GM18505 (cell line): ENCODE data around the gene RNF125.
"Not testable (repeated sequence)": the region's sequence is repeated elsewhere in the genome, so short reads cannot be mapped to it uniquely, and the experiment has no call there.

Experiments
- ATAC-seq: cut with Tn5 transposase; IDR thresholded peaks from one replicate; pipeline ENCODE4 v1.9.1; 2021; ENCODE audit not compliant: unreplicated experiment
- POLR2A ChIP-seq: IDR thresholded peaks from 4 replicates; pipeline ENCODE4 v1.6.1; 2011; ENCODE audit warnings: borderline replicate concordance; ENCODE audit not compliant: insufficient read depth, insufficient read length; ENCODE audit errors: extremely low read depth

Gene RNF125

DNA sequence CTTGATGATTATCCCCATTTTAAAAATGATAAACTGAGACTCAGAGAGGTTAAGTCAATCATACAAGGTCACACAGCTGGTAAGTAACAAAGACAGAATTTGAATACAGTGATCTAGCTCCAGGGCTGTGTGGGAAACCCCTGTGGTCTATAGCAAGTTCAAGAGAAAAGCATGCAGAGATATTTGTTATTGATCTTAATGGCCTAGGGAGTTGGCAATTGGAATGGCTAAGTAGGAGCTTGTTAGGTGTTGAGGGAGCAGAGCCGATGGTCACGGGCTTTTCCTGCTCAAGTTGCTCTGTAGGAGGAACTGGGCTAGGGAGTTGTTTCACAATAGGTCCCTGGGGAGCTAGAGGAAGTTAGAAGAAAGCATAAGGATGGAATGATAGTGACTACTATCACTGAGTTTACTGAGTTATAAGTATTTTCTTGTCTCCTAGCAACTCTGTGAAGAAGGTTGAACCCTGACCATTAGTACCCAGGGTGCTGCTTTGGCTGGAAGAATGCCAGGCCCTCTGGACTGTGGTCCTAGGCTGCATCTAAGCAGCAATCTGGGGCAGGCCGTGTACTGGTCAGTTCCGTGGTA lies 30.0 kb downstream of the RNF125 start:
- ATAC-seq, result no peak
- TF ChIP-seq POLR2A, result no peak

DNA sequence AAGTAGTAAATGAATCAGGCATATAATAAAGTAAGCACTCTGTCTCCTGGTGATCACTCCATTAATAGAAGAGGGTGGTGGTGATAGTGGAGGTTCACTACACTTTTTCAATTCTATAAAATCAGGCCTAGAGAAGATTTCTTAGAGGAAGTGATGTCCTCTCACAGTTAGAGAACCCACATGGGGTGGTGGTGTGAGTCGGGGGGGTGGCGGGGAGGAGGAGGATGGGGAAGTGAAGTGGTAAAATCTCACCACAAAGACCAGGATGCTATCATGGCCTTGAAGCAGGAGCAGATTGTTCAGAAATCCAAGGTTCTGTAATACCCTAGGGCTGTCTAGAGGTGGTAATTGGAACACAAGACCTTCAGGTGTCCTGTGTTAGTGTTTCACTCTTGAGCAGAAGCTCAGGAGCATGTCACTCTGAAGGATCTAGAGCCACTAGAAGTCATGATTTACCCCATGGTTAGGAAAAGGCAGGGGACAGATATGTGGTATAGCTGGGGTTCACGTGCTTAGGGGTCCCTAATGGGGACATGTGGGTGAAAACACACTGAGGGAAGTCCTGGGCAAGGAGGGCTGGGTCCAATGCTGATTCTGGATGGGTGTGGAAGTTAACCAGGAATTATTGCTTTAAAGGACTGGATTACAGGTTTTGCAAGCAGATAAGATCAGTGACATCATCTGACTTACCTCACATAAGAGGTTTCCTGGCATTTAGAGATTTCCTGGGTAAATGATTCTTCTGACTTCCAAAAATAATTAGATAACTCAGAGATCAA lies 31.0 kb downstream of the RNF125 start:
- no peak for TF ChIP-seq POLR2A
- no peak for ATAC-seq

- no peak for ATAC-seq
- no peak for TF ChIP-seq POLR2A
Measured at GRCh38 chr18:32056613-32057358, 38.2 kb downstream of the RNF125 start.

- no peak for ATAC-seq
- TF ChIP-seq POLR2A, result no peak
Measured at GRCh38 chr18:32057624-32058165, 39.1 kb downstream of the RNF125 start.

GRCh38 chr18:32060026-32060425 lies 41.4 kb downstream of the RNF125 start:
- TF ChIP-seq POLR2A, result no peak
- ATAC-seq, result no peak

DNA sequence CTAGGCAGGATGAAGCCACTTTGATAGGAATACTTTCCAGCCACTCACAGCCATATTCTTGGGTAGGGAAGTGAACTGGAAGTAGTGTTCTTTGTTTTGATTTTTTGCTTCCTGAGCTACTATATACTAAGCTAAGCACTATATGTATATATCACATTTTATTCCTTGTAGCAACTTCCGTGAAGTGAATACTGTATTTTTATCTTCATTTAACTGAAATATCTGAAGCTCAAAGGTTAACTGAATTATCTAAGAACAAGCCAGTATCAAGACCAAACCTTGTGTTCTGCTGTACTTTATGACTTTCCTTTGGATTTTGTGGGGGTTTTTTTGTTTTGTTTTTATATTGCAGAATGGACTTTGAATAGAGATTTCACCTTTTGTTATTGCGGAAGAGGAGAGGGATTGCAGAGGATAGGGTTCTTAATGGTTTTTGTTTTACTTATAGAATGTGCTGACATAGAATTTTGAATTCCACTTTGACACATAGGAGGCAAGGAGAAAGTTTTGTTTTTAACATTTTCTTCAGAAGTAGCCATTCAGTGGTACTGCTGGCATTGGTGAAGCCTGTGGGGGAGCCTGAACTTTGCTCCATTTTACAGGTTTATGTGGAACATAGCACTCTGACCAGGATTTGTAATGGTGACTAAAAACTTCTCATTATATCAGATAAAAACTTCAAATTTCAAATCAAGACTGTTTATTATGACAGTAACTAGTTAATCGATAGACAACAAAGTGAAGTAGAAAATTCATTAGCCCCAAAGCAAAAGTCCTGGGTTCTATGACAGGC lies 48.9 kb downstream of the RNF125 start:
- no peak for TF ChIP-seq POLR2A
- ATAC-seq, result no peak

DNA sequence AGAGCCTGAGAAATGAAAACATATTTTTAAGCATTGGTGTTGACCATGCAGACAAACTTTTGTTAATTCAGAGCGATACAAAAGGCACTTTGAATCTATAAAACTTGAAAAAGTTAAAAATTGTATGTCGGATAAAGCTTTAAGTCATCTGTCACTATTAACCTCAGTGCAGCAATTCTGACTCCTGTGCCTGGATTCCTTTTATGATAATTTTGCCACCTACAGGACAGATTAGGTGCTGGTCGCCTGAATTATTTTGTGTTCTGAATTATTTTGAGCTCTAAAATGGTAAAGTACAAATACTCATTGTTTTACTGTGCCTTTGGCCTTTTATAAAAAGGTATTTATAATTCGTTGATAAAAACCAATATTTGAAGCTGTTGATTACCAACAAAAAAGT lies 53.7 kb downstream of the RNF125 start:
- TF ChIP-seq POLR2A, result no peak
- ATAC-seq, result no peak

- no peak for TF ChIP-seq POLR2A
- ATAC-seq, result no peak
Measured at GRCh38 chr18:32074206-32074605, 55.6 kb downstream of the RNF125 start.

- ATAC-seq, result no peak
- TF ChIP-seq POLR2A, result no peak
Measured at GRCh38 chr18:32078845-32079244, 60.2 kb downstream of the RNF125 start.

GRCh38 chr18:32081881-32082280 lies 63.3 kb downstream of the RNF125 start:
- ATAC-seq, result no peak
- TF ChIP-seq POLR2A, result no peak

DNA sequence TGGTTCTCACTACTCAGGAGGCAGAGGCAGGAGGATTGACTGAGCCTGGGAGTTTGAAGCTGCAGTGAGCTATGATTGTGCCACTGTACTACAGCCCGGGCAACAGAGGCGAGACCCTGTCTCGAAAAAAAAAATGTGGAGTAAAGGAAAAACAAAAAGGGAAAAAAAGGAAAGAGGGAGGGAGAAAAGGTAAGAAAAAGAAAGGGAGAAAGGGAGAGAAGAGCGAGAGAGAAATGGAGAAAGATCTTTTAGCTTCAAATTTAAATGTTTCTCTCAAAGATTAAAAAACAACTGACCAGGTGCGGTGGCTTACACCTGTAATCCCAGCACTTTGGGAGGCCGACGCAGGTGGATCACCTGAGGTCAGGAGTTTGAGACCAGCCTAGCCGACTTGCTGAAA lies 65.2 kb downstream of the RNF125 start:
- TF ChIP-seq POLR2A, result no peak
- ATAC-seq, result no peak

GRCh38 chr18:32086881-32087280 lies 68.3 kb downstream of the RNF125 start:
- no peak for TF ChIP-seq POLR2A
- no peak for ATAC-seq

- not testable (repeated sequence) for ATAC-seq
Measured at GRCh38 chr18:32090831-32091230, 72.2 kb downstream of the RNF125 start.
